SK-N-SH treated with all-trans-retinoic acid at 6 μM for 48 hours (cell line): Measurements from ENCODE around the gene TACR1.

Experiments
- ATAC-seq: fragments of 200-7000 bp; cut with Tn5 transposase; 3 replicates; pipeline ENCODE4 v1.9.1; 2020; ENCODE audit warnings: mild to moderate bottlenecking, moderate library complexity
- ARNTL ChIP-seq: fragments of 450-650 bp; formaldehyde crosslinking; IDR thresholded peaks from 2 replicates; pipeline ENCODE4 v1.5.0; 2020; ENCODE audit warnings: low read depth, mild to moderate bottlenecking, moderate library complexity, borderline replicate concordance
- BACH2 ChIP-seq: fragments of 250-450 bp; sonication (Bioruptor Pico); IDR thresholded peaks from 2 replicates; pipeline ENCODE4 v1.9.0; 2021; ENCODE audit warnings: mild to moderate bottlenecking, borderline replicate concordance
- CSDC2 ChIP-seq: fragments of 250-450 bp; sonication (Bioruptor Pico); IDR thresholded peaks from 2 replicates; pipeline ENCODE4 v1.5.0; 2020; ENCODE audit warnings: mild to moderate bottlenecking, moderate library complexity
- CSRNP3 ChIP-seq: fragments of 250-450 bp; sonication (Bioruptor Pico); IDR thresholded peaks from 2 replicates; pipeline ENCODE4 v1.5.1; 2021; ENCODE audit warnings: mild to moderate bottlenecking, moderate library complexity
- ESRRG ChIP-seq: fragments of 250-450 bp; sonication (Bioruptor Pico); IDR thresholded peaks from 2 replicates; pipeline ENCODE4 v1.6.1; 2021; ENCODE audit warnings: mild to moderate bottlenecking
- GLIS3 ChIP-seq: fragments of 250-450 bp; sonication (Bioruptor Pico); IDR thresholded peaks from 2 replicates; pipeline ENCODE4 v1.5.0; 2020; ENCODE audit warnings: mild to moderate bottlenecking, moderate library complexity
- ISL1 ChIP-seq: fragments of 250-450 bp; sonication (Bioruptor Pico); IDR thresholded peaks from 2 replicates; pipeline ENCODE4 v2.1.2; 2022; ENCODE audit warnings: mild to moderate bottlenecking, moderate library complexity
- OSR1 ChIP-seq: fragments of 250-450 bp; sonication (Bioruptor Pico); IDR thresholded peaks from 2 replicates; pipeline ENCODE4 v1.8.0; 2022; ENCODE audit warnings: moderate library complexity, mild to moderate bottlenecking, inconsistent platforms
- PPARA ChIP-seq: fragments of 250-450 bp; sonication (Bioruptor Pico); IDR thresholded peaks from 2 replicates; pipeline ENCODE4 v1.5.0; 2020; ENCODE audit warnings: mild to moderate bottlenecking, borderline replicate concordance
- RARB ChIP-seq: fragments of 250-450 bp; sonication (Bioruptor Pico); IDR thresholded peaks from 2 replicates; pipeline ENCODE4 v1.8.0; 2021; ENCODE audit warnings: mild to moderate bottlenecking, moderate library complexity
- SNAI2 ChIP-seq: fragments of 250-450 bp; sonication (Bioruptor Pico); IDR thresholded peaks from 2 replicates; pipeline ENCODE4 v1.5.0; 2020; ENCODE audit warnings: mild to moderate bottlenecking, moderate library complexity
- TCF4 ChIP-seq: fragments of 250-450 bp; sonication (Bioruptor Pico); IDR thresholded peaks from 2 replicates; pipeline ENCODE4 v1.8.0; 2021; ENCODE audit warnings: mild to moderate bottlenecking, moderate library complexity, borderline replicate concordance
- TOX ChIP-seq: fragments of 250-450 bp; sonication (Bioruptor Pico); IDR thresholded peaks from 2 replicates; pipeline ENCODE4 v1.8.0; 2021; ENCODE audit warnings: mild to moderate bottlenecking, moderate library complexity, borderline replicate concordance
- ZC3H10 ChIP-seq: fragments of 250-450 bp; sonication (Bioruptor Pico); IDR thresholded peaks from 2 replicates; pipeline ENCODE4 v1.5.1; 2021; ENCODE audit warnings: mild to moderate bottlenecking, moderate library complexity
- ZFP30 ChIP-seq: fragments of 450-650 bp; formaldehyde crosslinking; IDR thresholded peaks from 2 replicates; pipeline ENCODE4 v1.5.0; 2022; ENCODE audit warnings: mild to moderate bottlenecking, moderate library complexity
- ZNF565 ChIP-seq: fragments of 450-650 bp; formaldehyde crosslinking; conservative IDR thresholded peaks from 2 replicates; pipeline ENCODE4 v1.5.0; 2020; ENCODE audit warnings: low read depth, mild to moderate bottlenecking, moderate library complexity
- TF ChIP-seq, protein P1 (sequence below): fragments of 250-450 bp; sonication (Bioruptor Pico); IDR thresholded peaks from 2 replicates; pipeline ENCODE4 v1.5.1; 2020; ENCODE audit warnings: low read depth, mild to moderate bottlenecking, moderate library complexity
- TF ChIP-seq, protein P2 (sequence below): fragments of 250-450 bp; sonication (Bioruptor Pico); IDR thresholded peaks from 2 replicates; pipeline ENCODE4 v1.8.0; 2021; ENCODE audit warnings: low read depth, mild to moderate bottlenecking, moderate library complexity, borderline replicate concordance
- TF ChIP-seq, protein P3 (sequence below): fragments of 250-450 bp; sonication (Bioruptor Pico); IDR thresholded peaks from 2 replicates; pipeline ENCODE4 v1.8.0; 2020; ENCODE audit warnings: mild to moderate bottlenecking, moderate library complexity, borderline replicate concordance
- TF ChIP-seq, protein P4 (sequence below): fragments of 250-450 bp; sonication (Bioruptor Pico); IDR thresholded peaks from 2 replicates; pipeline ENCODE4 v1.5.0; 2020; ENCODE audit warnings: mild to moderate bottlenecking, moderate library complexity

TACR1 gene

GRCh38 chr2:75123876-75124275 lies 75.4 kb downstream of the TACR1 start:
- TF ChIP-seq, protein P1, sequence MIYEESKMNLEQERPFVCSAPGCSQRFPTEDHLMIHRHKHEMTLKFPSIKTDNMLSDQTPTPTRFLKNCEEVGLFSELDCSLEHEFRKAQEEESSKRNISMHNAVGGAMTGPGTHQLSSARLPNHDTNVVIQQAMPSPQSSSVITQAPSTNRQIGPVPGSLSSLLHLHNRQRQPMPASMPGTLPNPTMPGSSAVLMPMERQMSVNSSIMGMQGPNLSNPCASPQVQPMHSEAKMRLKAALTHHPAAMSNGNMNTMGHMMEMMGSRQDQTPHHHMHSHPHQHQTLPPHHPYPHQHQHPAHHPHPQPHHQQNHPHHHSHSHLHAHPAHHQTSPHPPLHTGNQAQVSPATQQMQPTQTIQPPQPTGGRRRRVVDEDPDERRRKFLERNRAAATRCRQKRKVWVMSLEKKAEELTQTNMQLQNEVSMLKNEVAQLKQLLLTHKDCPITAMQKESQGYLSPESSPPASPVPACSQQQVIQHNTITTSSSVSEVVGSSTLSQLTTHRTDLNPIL = no peak
- TF ChIP-seq ARNTL (CRISPR knock-in tag) = no peak
- TF ChIP-seq, protein P2, sequence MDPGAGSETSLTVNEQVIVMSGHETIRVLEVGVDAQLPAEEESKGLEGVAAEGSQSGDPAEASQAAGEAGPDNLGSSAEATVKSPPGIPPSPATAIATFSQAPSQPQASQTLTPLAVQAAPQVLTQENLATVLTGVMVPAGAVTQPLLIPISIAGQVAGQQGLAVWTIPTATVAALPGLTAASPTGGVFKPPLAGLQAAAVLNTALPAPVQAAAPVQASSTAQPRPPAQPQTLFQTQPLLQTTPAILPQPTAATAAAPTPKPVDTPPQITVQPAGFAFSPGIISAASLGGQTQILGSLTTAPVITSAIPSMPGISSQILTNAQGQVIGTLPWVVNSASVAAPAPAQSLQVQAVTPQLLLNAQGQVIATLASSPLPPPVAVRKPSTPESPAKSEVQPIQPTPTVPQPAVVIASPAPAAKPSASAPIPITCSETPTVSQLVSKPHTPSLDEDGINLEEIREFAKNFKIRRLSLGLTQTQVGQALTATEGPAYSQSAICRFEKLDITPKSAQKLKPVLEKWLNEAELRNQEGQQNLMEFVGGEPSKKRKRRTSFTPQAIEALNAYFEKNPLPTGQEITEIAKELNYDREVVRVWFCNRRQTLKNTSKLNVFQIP (CRISPR knock-in tag) = no peak
- TF ChIP-seq OSR1 (CRISPR knock-in tag) = no peak
- no peak for TF ChIP-seq RARB (CRISPR knock-in tag)
- TF ChIP-seq ZNF565 (CRISPR knock-in tag) = no peak
- no peak for TF ChIP-seq ISL1 (CRISPR knock-in tag)
- TF ChIP-seq GLIS3 (CRISPR knock-in tag) = no peak
- TF ChIP-seq PPARA (CRISPR knock-in tag) = no peak
- no peak for TF ChIP-seq TCF4 (CRISPR knock-in tag)
- no peak for TF ChIP-seq ZC3H10 (CRISPR knock-in tag)
- TF ChIP-seq, protein P3, sequence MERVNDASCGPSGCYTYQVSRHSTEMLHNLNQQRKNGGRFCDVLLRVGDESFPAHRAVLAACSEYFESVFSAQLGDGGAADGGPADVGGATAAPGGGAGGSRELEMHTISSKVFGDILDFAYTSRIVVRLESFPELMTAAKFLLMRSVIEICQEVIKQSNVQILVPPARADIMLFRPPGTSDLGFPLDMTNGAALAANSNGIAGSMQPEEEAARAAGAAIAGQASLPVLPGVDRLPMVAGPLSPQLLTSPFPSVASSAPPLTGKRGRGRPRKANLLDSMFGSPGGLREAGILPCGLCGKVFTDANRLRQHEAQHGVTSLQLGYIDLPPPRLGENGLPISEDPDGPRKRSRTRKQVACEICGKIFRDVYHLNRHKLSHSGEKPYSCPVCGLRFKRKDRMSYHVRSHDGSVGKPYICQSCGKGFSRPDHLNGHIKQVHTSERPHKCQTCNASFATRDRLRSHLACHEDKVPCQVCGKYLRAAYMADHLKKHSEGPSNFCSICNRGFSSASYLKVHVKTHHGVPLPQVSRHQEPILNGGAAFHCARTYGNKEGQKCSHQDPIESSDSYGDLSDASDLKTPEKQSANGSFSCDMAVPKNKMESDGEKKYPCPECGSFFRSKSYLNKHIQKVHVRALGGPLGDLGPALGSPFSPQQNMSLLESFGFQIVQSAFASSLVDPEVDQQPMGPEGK (CRISPR knock-in tag) = no peak
- TF ChIP-seq ZFP30 (CRISPR knock-in tag) = no peak
- ATAC-seq = no peak

GRCh38 chr2:75113231-75113869 lies 86.0 kb downstream of the TACR1 start:
- TF ChIP-seq RARB (CRISPR knock-in tag) (no peak), BACH2 (CRISPR knock-in tag) (no peak), ZNF565 (CRISPR knock-in tag) (no peak), ESRRG (no peak), TOX (CRISPR knock-in tag) (no peak), GLIS3 (CRISPR knock-in tag) (no peak), ISL1 (CRISPR knock-in tag) (no peak), OSR1 (CRISPR knock-in tag) (no peak), ZC3H10 (CRISPR knock-in tag) (no peak), ARNTL (CRISPR knock-in tag) (no peak), SNAI2 (no peak), CSDC2 (CRISPR knock-in tag) (no peak)
- TF ChIP-seq, protein P2 (CRISPR knock-in tag) = no peak
- TF ChIP-seq, protein P4, sequence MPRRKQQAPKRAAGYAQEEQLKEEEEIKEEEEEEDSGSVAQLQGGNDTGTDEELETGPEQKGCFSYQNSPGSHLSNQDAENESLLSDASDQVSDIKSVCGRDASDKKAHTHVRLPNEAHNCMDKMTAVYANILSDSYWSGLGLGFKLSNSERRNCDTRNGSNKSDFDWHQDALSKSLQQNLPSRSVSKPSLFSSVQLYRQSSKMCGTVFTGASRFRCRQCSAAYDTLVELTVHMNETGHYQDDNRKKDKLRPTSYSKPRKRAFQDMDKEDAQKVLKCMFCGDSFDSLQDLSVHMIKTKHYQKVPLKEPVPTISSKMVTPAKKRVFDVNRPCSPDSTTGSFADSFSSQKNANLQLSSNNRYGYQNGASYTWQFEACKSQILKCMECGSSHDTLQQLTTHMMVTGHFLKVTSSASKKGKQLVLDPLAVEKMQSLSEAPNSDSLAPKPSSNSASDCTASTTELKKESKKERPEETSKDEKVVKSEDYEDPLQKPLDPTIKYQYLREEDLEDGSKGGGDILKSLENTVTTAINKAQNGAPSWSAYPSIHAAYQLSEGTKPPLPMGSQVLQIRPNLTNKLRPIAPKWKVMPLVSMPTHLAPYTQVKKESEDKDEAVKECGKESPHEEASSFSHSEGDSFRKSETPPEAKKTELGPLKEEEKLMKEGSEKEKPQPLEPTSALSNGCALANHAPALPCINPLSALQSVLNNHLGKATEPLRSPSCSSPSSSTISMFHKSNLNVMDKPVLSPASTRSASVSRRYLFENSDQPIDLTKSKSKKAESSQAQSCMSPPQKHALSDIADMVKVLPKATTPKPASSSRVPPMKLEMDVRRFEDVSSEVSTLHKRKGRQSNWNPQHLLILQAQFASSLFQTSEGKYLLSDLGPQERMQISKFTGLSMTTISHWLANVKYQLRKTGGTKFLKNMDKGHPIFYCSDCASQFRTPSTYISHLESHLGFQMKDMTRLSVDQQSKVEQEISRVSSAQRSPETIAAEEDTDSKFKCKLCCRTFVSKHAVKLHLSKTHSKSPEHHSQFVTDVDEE (CRISPR knock-in tag) = no peak
- ATAC-seq = no peak

DNA sequence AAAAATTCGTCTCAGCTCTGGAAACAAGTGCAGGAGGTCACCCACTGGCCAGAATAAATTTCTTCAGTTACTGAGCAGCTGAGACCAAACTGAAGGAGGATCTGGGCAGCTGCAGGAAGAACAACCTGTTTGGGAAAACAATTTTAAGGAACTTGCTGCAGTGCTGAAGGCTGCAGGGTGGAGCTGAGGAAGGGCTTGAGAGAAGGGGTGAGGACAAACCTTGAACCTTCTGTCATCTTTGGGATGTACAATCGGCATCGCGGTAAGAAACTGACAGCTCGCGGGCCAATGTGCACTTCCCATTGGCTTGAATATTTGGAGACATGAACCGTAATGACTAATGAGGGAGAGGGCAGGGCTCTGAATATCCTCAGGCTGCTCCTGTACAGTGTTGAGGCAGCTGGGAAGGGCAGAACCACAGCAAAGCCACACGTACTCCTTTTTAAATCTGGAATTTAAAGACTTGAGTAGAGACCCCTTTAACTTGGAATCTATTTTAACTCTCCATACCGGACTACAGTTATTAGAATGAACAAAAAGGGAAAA lies 90.3 kb downstream of the TACR1 start:
- TF ChIP-seq CSRNP3 (CRISPR knock-in tag) (no peak), SNAI2 (no peak), CSDC2 (CRISPR knock-in tag) (no peak)
- no peak for ATAC-seq
